Stimulated activated CD4-positive, alpha-beta T cell treated with anti-CD3 and anti-CD28 coated beads, Interleukin-1b, Interleukin-23, amount 100 ng/mL, for 1 hour (primary cell): ENCODE data around the gene RAPGEF6.
"Not testable (repeated sequence)": the region's sequence is repeated elsewhere in the genome, so short reads cannot be mapped to it uniquely, and the experiment has no call there.

Source experiments
- DNase-seq, 2 donors: peaks; one replicate each; pipeline ENCODE4 v3.0.0-alpha.2; 2020; ENCODE audit warnings: low read depth in 2 of 2

Gene RAPGEF6

GRCh38 chr5:131610198-131611063, 24.6 kb downstream of the RAPGEF6 start:
- no peak for DNase-seq

DNA sequence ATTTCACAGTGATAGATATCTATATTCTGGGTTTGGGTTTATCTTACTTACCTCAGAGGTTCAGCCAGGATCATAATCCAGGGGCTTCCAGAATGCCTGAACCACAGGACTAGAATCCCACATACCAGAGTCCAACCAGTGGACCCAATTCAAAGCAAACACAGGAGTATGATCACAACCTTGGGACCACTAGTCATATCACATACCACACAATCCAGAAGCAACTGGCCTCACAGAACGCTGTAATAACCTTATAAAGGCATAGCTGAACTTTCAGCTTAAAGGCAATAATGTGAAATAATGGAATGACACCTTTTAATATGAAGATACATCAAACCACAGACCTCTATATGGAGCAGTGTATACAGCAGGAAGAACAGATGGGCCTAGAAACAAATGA, 25.3 kb downstream of the RAPGEF6 start:
- DNase-seq, result no peak

DNA sequence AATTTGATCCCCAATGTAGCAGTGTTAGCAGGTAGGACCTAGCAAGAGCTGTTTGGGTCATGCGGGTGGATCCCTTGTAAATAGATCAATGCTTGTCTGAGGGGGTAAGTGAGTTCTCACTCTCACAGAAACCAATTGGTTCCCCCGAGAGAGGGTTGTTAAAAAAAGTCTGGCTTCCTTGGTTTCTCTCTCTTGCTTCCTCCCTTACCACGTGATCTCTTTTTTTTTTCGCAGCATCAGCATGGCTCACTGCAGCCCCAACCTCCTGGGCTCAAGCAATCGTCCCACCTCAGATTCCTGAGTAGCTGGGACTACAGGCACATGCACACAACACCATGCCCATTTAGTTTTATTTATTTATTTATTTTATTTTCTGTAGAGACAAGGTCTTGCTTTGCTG, 26.4 kb downstream of the RAPGEF6 start:
- DNase-seq, result no peak

GRCh38 chr5:131607903-131608540, 27.0 kb downstream of the RAPGEF6 start:
- no peak for DNase-seq

DNA sequence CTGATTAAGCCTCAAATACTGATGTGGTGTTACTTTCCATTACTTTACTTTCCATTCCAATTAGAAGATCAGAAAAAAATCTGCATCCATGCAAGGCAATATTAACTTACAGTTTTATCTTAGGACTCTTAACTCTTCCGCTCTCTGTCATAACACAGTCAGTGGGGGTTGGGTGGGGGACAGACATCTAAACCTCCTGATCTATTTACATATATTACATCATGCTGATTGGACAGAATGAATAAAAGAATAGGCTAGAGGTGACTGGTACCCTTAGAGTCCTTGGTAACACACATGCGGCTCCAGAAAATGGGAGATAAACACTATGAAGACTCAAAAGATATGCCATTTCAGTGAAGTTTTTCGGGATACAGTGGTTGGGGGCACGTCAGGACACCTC, 27.6 kb downstream of the RAPGEF6 start:
- no peak for DNase-seq

DNA sequence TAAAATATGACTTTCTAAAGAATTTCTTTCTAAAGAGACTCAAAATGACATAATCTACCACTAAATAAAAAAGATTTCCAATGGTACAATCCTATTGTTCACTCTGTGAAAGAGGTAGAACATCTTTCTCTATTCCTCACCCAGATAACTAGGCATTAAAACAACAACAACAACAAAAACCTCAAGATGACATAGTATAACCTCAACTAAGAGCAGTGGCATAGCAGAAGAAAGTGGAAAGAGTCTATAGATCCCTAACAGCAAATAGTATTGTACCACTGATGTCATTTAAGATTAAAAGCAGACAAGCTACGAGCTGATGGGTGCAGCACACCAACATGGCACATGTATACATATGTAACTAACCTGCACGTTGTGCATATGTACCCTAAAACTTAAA, 29.9 kb downstream of the RAPGEF6 start:
- DNase-seq, result no peak

DNA sequence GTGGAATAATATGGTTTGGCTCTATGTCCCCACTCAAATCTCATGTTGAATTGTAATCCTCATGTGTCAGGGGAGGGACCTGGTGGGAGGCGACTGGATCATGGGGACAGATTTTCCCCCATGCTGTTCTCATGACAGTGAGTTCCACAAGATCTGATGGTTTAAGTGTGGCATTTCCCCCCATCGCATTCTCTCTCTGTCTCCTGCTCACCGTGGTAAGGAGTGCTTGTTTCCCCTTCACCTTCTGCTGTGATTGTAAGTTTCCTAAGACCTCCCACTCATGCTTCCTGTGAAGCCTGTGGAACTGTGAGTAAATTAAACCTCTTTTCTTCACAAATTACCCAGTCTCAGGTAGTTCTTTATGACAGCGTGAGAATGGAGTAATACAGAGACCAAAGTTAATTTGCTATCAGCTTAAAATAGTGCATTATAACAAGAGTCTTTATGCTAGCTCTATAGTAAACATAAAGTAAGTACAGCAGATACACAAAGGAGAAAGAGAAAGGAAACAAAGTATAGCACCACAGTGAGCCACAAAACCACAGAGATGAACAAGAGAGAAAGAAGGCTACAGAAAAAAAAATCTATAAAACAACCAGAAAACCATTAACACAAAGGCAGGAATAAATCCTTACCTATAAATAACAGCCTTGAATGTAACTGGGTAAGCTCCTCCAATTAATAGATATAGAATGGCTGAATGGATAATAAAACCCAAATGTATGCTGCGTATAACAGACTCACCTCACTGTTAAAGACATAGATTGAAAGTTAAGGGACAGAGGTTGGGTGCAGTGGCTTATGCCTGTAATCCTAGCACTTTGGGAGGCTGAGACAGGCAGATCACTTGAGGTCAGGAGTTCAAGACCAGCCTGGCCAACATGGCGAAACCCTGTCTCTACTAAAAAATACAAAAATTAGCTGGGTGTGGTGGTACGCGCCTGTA, 39.7 kb downstream of the RAPGEF6 start:
- no peak for DNase-seq

DNA sequence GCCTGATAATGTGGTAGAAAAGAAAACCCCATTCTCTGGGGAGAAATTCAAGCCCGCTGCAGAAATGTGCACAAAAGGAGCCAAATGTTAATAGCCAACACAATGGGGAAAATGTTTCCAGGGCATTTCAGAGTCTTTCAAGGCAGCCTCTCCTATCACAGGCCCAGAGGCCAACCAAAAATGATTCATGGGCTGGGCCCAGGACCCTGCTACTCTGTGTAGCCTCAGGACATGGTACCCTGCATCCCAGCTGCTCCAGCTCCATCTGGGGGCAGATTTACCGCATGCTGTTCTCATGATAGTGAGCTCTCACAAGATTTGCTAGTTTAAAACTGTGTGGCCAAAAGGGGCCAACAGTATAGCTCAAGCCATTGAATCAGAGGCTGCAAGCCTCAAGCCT, 41.1 kb downstream of the RAPGEF6 start:
- no peak for DNase-seq

DNA sequence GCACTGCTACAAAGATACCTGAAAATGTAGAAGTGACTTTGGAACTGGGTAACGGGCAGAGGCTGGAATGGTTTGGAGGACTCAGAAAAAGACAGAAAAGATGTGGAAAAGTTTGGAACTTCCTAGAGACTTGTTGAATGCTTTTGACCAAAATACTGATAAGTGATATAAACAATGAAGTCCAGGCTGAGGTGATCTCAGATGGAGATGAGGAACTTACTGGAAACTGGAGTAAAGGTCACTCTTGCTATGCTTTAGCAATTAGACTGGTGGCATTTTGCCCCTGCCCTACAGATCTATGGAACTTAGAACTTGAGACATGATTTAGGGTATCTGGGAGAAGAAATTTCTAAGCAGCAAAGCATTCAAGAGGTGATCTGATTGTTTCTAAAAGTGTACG, 41.6 kb downstream of the RAPGEF6 start:
- not testable (repeated sequence) for DNase-seq

DNA sequence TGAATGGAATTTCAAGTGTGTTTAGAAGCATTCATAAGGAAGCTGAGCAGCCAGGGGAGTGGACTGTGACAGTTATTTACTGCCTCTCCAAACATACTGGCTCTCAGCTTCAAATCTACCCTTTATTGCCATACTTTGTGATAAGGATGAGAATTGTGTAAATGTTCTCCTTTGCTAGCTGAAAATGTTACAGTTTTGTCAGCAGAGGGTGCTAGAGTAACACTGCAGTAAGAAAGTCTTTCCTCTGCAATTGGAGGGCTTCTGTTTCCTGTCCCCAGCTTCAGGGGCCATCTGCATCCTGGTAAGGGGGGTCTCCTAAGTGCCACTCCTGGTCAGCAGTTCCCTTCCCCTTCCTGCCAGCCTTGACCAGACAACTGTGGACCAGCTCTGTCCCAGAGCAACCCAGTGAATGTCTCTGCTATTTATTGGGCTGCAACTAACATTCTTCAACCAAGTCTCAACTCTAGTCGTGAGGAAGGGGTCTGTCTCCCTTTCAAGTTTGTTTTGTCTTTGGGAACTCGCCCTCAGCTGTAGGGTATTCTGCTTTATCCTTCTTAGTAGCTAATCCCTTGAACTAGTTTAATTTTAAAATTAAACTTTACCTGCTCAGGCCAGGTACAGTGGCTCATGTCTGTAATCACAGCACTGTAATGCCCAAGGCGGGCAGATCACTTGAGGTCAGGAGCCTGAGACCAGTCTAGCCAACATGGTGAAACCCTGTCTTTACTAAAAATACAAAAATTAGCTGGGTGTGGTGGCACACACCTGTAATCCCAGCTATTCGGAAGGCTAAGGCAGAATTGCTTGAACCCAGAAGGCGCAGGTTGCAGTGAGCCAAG, 45.3 kb downstream of the RAPGEF6 start:
- no peak for DNase-seq

DNA sequence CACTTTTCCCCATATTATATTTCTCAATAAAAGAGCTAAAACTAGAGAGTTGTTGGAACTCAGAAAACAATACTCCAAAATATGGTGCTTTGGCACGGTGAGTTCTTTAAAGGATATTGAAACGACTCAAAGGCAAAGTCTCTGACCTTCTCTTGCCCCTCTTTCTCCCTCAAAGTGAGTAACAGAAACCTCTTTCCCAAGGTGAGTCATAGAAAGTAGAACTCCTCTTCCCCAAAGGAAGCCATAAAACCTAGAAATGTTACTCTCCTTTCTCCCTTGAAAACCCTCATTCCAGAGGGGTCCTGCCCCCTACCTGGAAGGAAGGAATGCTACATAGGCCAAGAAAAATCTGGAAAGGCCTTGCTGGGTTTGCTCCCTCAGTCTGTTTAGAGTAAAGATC, 47.5 kb downstream of the RAPGEF6 start:
- DNase-seq, result no peak

DNA sequence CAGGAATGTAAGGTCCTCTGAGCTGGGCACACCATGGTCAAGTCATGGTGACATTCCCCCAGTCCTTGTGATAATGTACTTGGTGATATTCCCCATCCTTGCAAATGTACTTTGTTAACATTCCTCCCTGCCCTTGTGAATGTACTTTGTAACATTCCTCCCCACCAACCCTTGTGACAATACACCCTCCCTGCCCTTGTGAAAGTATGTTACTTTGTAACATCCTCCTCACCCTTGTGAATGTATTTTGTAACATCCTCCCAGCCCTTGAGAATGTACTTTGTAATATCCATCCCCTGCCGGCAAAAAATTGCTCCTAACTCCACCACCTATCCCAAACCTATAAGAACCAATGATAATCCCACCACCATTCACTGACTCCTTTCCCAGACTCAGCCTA, 53.3 kb downstream of the RAPGEF6 start:
- DNase-seq, result no peak

- DNase-seq, result no peak
These were observed 54.9 kb downstream of the RAPGEF6 start for GRCh38 chr5:131579917-131580671.

DNA sequence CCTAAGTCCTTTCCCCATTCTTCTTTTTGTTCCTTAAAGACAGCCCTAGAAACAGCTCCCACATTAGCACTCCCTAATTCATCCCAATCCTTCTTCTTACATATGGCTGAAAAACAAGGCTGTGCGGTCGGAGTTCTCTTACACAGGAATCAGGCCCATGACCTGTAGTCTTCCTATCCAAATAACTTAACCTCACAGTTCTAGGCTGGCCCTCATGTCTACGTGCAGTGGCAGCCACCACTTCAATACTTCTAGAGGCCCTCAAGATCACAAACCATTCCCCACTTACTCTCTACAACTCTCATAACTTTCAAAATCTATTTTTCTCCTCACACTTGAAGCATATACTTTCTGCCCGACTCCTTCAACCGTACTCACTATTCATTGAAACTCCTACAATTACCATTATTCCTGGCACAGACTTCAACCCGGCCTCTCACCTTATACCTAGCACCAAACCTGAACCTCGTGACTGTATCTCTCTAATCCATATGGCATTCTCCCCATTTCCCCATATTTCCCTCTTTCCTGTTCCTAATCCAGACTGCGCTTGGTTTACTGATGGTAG, 59.3 kb downstream of the RAPGEF6 start:
- DNase-seq, result no peak

DNA sequence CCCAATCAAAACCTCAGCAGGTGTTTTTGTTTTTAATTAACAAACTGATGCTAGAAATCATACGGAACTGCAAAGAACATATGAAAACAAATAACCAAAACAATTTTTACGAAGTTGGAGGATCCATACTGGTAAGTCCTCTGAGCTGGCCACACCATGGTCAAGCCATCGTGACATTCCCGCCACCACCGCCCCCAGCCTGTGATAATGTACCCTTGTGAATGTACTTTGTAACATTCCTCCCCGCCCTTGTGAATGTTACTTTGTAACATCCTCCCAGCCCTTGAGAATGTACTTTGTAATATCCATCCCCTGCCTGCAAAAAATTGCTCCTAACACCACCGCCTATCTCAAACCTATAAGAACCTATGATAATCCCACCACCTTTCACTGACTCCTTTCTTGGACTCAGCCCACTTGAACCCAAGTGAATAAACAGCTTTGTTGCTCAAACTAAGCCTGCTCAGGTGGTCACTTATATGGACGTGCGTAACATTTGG, 63.3 kb downstream of the RAPGEF6 start:
- no peak for DNase-seq

DNA sequence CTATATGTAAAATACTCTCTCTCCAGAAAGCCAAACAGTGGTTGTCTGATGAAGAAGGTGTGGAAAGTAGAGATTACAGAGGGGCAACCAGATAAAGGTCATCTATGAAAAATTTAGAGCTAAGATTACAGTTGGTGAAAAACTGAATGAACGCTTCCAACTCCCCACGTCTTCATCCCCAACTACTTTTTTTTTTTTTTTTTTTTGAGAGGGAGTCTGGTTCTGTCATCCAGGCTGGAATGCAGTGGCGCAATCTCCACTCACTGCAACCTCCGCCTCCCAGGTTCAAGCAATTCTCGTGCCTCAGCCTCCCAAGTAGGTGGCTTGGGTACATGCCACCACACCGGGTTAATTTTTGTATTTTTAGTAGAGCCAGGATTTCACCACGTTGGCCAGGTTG, 64.3 kb downstream of the RAPGEF6 start:
- DNase-seq, result no peak

- DNase-seq, result no peak
These were observed 70.8 kb downstream of the RAPGEF6 start for GRCh38 chr5:131564229-131564652.

DNA sequence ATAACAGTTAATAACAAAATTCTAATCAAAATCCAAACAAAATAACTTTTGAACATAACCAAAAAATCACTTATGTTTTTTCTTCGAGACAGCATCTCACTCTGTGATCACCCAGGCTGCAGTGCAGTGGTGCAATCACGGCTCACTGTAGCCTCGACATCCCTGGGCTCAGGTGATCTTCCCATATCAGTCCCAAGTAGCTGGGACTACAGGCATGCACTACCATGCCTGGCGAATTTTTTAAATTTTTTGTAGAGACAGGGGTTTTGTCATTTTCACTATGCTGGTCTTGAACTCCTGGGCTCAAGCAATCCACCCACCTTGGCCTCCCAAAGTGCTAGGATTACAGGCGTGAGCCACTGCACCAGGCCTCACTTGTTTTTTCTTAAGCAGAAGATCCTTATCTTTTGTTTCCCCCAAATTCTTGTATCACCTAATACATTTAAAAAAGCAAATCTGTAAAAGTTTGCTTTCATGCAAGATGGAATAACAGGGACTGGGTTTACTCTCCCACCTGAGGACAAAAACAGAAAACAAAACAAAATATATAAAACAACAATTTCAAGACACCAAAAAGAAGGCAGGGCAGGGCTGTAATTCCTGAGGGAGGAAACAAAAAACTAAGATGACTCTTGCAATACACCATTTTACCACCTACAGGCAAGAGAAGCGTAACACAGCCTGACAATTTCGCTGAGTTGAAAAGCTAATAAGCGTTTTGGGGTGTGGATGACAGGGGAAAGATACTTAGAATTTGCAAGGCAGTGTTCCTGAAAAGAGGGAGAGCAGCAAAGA, 71.4 kb downstream of the RAPGEF6 start:
- DNase-seq, result no peak

GRCh38 chr5:131550606-131551005, 84.4 kb downstream of the RAPGEF6 start:
- no peak for DNase-seq
